Measurements from ENCODE around the gene TRAPPC8. TPM values are rescaled to one million over a fixed set of nuclear protein-coding genes. Genes with fewer than 3 reads are reported as not detected.

TRAPPC8 gene
- total and polyA plus RNA-seq, 2 of the 13 experiments (the other 11 are each of a cell fraction or from before 2014, with no cell fraction given): 34.6 to 50.8 TPM

GRCh38 chr18:31965316-31965970, 22.5 kb upstream of the TRAPPC8 start:
- no peak overlapping the region for H3K9ac ChIP-seq (ENCODE audit: insufficient read depth, low read depth, low read length)
- ChIA-PET POLR2A (interaction anchor here (1.2 kb wide), 1 partner anchor 22 kb away, joined by 3 read pairs; the partner anchor contains the start of gene TRAPPC8), CTCF (ENCODE audit: low intra/inter-chr PET ratio, low total read pairs) (no interaction called here)
- H3K4me3 ChIP-seq (replicated peaks in 1 of 3; ENCODE audit: insufficient read depth in 1 of 3, low read depth in 2 of 3, low read length in 3 of 3): no peak overlapping the region
- ATAC-seq (no peak), DNase-seq (ENCODE audit: low spot score) (no peak), FAIRE-seq (no peak)
- peaks cover 9% of the 10 kb centered on the region; the same call in 1 of the 2 replicates for H3K4me1 ChIP-seq (ENCODE audit: insufficient read depth, low read length)
- H3K9me3 ChIP-seq (ENCODE audit: low read length): no peaks in the 10 kb centered on the region
- intact Hi-C loops (cut with micrococcal nuclease; ENCODE audit: unreplicated experiment) (no loop called here), in situ Hi-C loops (cut with HindIII; ENCODE audit: extremely low pct_ligation_motif_present, low pct_unique_long_range_greater_than_20kb) (no loop called here)
- WGBS (ENCODE audit: low lambda C conversion rate): 32% methylated on average over 5 of the region's 5 CpGs
- no peaks in the 10 kb centered on the region for H3K36me3 ChIP-seq (replicated peaks in 1 of 2; ENCODE audit: control insufficient read depth in 1 of 2, insufficient read depth in 2 of 2, low read length in 2 of 2)
- no peaks in the 10 kb centered on the region for H3K27me3 ChIP-seq (ENCODE audit: control insufficient read depth in 1 of 2, insufficient read depth in 2 of 2, low read length in 2 of 2)
- no TSS peak for BruUV-seq (replicated peaks)
- H3K79me2 ChIP-seq (ENCODE audit: insufficient read depth, low read length): no peaks in the 10 kb centered on the region
- no peaks in the 10 kb centered on the region for H4K20me1 ChIP-seq (ENCODE audit: insufficient read depth, low read length)
- TF ChIP-seq CREM (IDR thresholded peaks at IDR 0.05): no peak
- no peak for TF ChIP-seq CREM (CRISPR knock-in tag; IDR thresholded peaks at IDR 0.05)
- TF ChIP-seq ZNF772 (CRISPR knock-in tag; IDR thresholded peaks at IDR 0.05): no peak
- TF ChIP-seq HMG20A (CRISPR knock-in tag; IDR thresholded peaks at IDR 0.05; ENCODE audit: borderline replicate concordance): no peak
- H3K27ac ChIP-seq (ENCODE audit: extremely low read length, insufficient read depth, low read length): no peak overlapping the region
- H2AFZ ChIP-seq (ENCODE audit: low read length): no peak overlapping the region
- H3K4me2 ChIP-seq (ENCODE audit: low read depth, low read length): no peak overlapping the region

GRCh38 chr18:31957728-31958127, 14.8 kb upstream of the TRAPPC8 start:
- Histone ChIP-seq H3K27me3 (ENCODE audit: control insufficient read depth in 1 of 2, insufficient read depth in 2 of 2, low read length in 2 of 2) (no peaks in the 10 kb centered on the region), H3K9ac (ENCODE audit: insufficient read depth, low read depth, low read length) (no peak overlapping the region), H3K4me1 (ENCODE audit: insufficient read depth, low read length) (peaks cover 18% of the 10 kb centered on the region), H3K27ac (ENCODE audit: extremely low read length, insufficient read depth, low read length) (no peak overlapping the region), H3K79me2 (ENCODE audit: insufficient read depth, low read length) (no peaks in the 10 kb centered on the region), H2AFZ (ENCODE audit: low read length) (no peak overlapping the region), H3K9me3 (ENCODE audit: low read length) (no peaks in the 10 kb centered on the region), H3K36me3 (replicated peaks in 1 of 2; ENCODE audit: control insufficient read depth in 1 of 2, insufficient read depth in 2 of 2, low read length in 2 of 2) (no peaks in the 10 kb centered on the region), H3K4me3 (replicated peaks in 1 of 3; ENCODE audit: insufficient read depth in 1 of 3, low read depth in 2 of 3, low read length in 3 of 3) (no peak overlapping the region), H4K20me1 (ENCODE audit: insufficient read depth, low read length) (no peaks in the 10 kb centered on the region), H3K4me2 (ENCODE audit: low read depth, low read length) (no peak overlapping the region)
- ATAC-seq (no peak), FAIRE-seq (no peak), DNase-seq (ENCODE audit: low spot score) (no peak)
- intact Hi-C loops (cut with micrococcal nuclease; ENCODE audit: unreplicated experiment): loop anchor here (1.0 kb wide), 1 partner anchor 216 kb away; no protein-coding TSS in a partner anchor
- POLR2A ChIA-PET: no interaction called here
- BruUV-seq (replicated peaks): no TSS peak
- TF ChIP-seq ZNF24 (IDR thresholded peaks at IDR 0.05): no peak
- no peak for TF ChIP-seq ZGPAT (CRISPR knock-in tag; IDR thresholded peaks at IDR 0.05)
- TF ChIP-seq NKX3-1 (CRISPR knock-in tag; IDR thresholded peaks at IDR 0.05): no peak
- no peak for TF ChIP-seq MAFG (CRISPR knock-in tag; IDR thresholded peaks at IDR 0.05)
- TF ChIP-seq KLF13 (CRISPR knock-in tag; IDR thresholded peaks at IDR 0.05): no peak
- no peak for TF ChIP-seq PBX2 (CRISPR knock-in tag; IDR thresholded peaks at IDR 0.05)
- no peak for TF ChIP-seq KAT7 (CRISPR knock-in tag; IDR thresholded peaks at IDR 0.05; ENCODE audit: borderline replicate concordance)
- no peak for TF ChIP-seq ZFY (CRISPR knock-in tag; IDR thresholded peaks at IDR 0.05)
- TF ChIP-seq ZNF800 (CRISPR knock-in tag; IDR thresholded peaks at IDR 0.05): no peak
- in situ Hi-C loops (cut with HindIII; ENCODE audit: extremely low pct_ligation_motif_present, low pct_unique_long_range_greater_than_20kb): loop anchor here (10.0 kb wide), 1 partner anchor 213 kb away; no protein-coding TSS in a partner anchor
- CTCF ChIA-PET (ENCODE audit: low intra/inter-chr PET ratio, low total read pairs): interaction anchor here (1.7 kb wide), 1 partner anchor 19 kb away, joined by 3 read pairs; no protein-coding TSS in a partner anchor
